Pancreas (tissue), 10 donors: ENCODE measurements around the gene SVOPL. TPM values are rescaled to one million over a fixed set of nuclear protein-coding genes. Genes with fewer than 3 reads are reported as not detected.
A peak's percentile ranks its signal among the peaks of the same experiment; 100 is the strongest.

Source experiments
- ATAC-seq, 4 donors: fragments of 200-7000 bp; cut with Tn5 transposase; one replicate each; pipeline versions ENCODE4 v1.8.0 to v1.9.1; 2020; ENCODE audit warnings: mild to moderate bottlenecking in 4 of 4, moderate library complexity in 4 of 4
- DNase-seq, 6 donors: peaks; one replicate each; pipeline ENCODE4 v3.0.0-alpha.2; 2020
- FAIRE-seq: peaks from 2 replicates; lab custom pipeline; 2012; peaks lifted over from hg19 to GRCh38; lab: Jason Lieb, UNC
- H3K27ac ChIP-seq, 4 donors: fragments of 200-600 bp; sonication (generic); 1 replicate in 3 of 4; 2 replicates in 1 of 4; pipeline versions ENCODE4 v1.5.0 to v1.8.0; 2020
- H3K27me3 ChIP-seq, 4 donors: fragments of 200-600 bp; one replicate each; pipeline ENCODE4 v1.8.0; 2021
- H3K36me3 ChIP-seq, 3 donors: fragments of 200-600 bp; sonication (generic) in 1 of 3; one replicate each; pipeline versions ENCODE4 v1.5.0 to v1.8.0; 2020 to 2021
- H3K4me1 ChIP-seq, 3 donors: fragments of 200-600 bp; one replicate each; pipeline ENCODE4 v1.8.0; 2021
- H3K4me3 ChIP-seq, 4 donors: fragments of 200-600 bp; sonication (generic) in 2 of 4; one replicate each; pipeline versions ENCODE4 v1.5.0 to v1.8.0; 2020 to 2021
- H3K9me3 ChIP-seq, 4 donors: fragments of 200-600 bp; one replicate each; pipeline ENCODE4 v1.8.0; 2021
- WGBS, 2 donors: extraction: QIAGEN DNeasy Blood & Tissue Kit; methylation state at CpG; one replicate each; pipeline ENCODE4 v1.1.7; 2013; 5-methylcytosine and 5-hydroxymethylcytosine counted together
- intact Hi-C, 3 donors: fragments of 100-400 bp; cut with DNase I; formaldehyde crosslinking; loops; one replicate each; pipeline versions ENCODE4 v1.11.1 to v1.14.2; 2022
- polyA plus RNA-seq, 2 donors: library from polyadenylated mRNA; stranded (reverse); fragments of 200-250 nt; gene quantifications; one replicate each; pipeline ENCODE4 v1.2.3, GENCODE V29; 2013
- total RNA-seq, 6 donors: library from RNA; stranded (reverse); fragmentation: NEBNext Ultra II Directional in 4 of 6; extraction: Animal tissue kit (Norgen Biotek cat#: 25700) in 4 of 6; gene quantifications; one replicate each; pipeline versions ENCODE4 v1.2.1 to v1.2.4, GENCODE V29; 2021 to 2023
- TF ChIP-seq, protein P1 (sequence below), 4 donors: fragments of 200-600 bp; sonication (generic) in 3 of 4; IDR thresholded peaks; one replicate each; pipeline versions ENCODE4 v1.5.0 to v1.8.0; 2021; ENCODE audit warnings: antibody characterized with exemption in 4 of 4
- donor health status: healthy with polysubstance abuse.
- donor health status: DM: no; HTN: no; CAD: no; lungs with moderate emphysema.
- donor health status: DM: no; HTN: no; CAD: no.
- donor health status: control.
- donor health status: control.
- donor health status: Bipolar disorder and iron deficiency.
- donor health status: DM: yes; HTN: yes; CAD: no.
- donor health status: DM: no; HTN: no; CAD: no.
- donor health status: DM: no; HTN: no; CAD: no.
- donor health status: DM: yes; HTN: yes; CAD: no.

Gene SVOPL
- total and polyA plus RNA-seq, 8 donors = 0.09 to 0.91 (median 0.18) TPM; not detected in 1

DNA sequence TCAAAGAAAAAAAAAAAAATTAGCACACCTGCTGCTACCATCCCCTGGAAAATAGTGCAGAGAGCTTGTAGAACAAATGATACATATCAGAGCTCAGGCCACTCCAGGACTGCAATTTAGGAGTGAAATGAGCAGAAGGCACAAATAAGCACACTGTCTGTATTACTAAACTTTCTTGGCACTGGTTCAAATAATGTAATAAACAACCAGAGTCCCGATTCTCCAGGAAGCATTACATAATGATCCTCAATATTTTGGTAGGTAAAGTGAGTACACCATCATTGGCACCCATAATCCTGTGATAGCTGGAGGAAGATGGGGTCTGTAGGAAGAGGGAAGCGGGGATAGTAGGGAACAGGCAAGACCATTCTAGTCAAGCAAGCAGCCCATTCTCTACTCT lies 74.3 kb downstream of the SVOPL start:
- no peaks in the 10 kb centered on the region for H3K9me3 ChIP-seq
- no peaks in the 10 kb centered on the region for H3K4me1 ChIP-seq
- H3K27me3 ChIP-seq = no peaks in the 10 kb centered on the region
- WGBS, 2 donors = 55 to 56% methylated on average over 2 of the region's 2 CpGs
- no peaks in the 10 kb centered on the region for H3K36me3 ChIP-seq
- no peak overlapping the region for H3K27ac ChIP-seq
- DNase-seq (no peak), ATAC-seq (no peak), FAIRE-seq (no peak)
- intact Hi-C loops = no loop called here
- no peak overlapping the region for H3K4me3 ChIP-seq
- TF ChIP-seq, protein P1, sequence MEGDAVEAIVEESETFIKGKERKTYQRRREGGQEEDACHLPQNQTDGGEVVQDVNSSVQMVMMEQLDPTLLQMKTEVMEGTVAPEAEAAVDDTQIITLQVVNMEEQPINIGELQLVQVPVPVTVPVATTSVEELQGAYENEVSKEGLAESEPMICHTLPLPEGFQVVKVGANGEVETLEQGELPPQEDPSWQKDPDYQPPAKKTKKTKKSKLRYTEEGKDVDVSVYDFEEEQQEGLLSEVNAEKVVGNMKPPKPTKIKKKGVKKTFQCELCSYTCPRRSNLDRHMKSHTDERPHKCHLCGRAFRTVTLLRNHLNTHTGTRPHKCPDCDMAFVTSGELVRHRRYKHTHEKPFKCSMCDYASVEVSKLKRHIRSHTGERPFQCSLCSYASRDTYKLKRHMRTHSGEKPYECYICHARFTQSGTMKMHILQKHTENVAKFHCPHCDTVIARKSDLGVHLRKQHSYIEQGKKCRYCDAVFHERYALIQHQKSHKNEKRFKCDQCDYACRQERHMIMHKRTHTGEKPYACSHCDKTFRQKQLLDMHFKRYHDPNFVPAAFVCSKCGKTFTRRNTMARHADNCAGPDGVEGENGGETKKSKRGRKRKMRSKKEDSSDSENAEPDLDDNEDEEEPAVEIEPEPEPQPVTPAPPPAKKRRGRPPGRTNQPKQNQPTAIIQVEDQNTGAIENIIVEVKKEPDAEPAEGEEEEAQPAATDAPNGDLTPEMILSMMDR (IDR thresholded peaks at IDR 0.05) = no peak

GRCh38 chr7:138625849-138626230 lies 75.3 kb downstream of the SVOPL start:
- H3K9me3 ChIP-seq = no peaks in the 10 kb centered on the region
- 74 to 79% methylated on average over 5 of the region's 5 CpGs for WGBS, 2 donors
- H3K27me3 ChIP-seq = no peaks in the 10 kb centered on the region
- intact Hi-C loops = no loop called here
- no peak overlapping the region for H3K27ac ChIP-seq
- H3K4me3 ChIP-seq = no peak overlapping the region
- TF ChIP-seq, protein P1 (IDR thresholded peaks at IDR 0.05) = no peak
- FAIRE-seq (no peak), ATAC-seq (no peak), DNase-seq (no peak)
- H3K36me3 ChIP-seq = no peaks in the 10 kb centered on the region
- H3K4me1 ChIP-seq = no peaks in the 10 kb centered on the region

DNA sequence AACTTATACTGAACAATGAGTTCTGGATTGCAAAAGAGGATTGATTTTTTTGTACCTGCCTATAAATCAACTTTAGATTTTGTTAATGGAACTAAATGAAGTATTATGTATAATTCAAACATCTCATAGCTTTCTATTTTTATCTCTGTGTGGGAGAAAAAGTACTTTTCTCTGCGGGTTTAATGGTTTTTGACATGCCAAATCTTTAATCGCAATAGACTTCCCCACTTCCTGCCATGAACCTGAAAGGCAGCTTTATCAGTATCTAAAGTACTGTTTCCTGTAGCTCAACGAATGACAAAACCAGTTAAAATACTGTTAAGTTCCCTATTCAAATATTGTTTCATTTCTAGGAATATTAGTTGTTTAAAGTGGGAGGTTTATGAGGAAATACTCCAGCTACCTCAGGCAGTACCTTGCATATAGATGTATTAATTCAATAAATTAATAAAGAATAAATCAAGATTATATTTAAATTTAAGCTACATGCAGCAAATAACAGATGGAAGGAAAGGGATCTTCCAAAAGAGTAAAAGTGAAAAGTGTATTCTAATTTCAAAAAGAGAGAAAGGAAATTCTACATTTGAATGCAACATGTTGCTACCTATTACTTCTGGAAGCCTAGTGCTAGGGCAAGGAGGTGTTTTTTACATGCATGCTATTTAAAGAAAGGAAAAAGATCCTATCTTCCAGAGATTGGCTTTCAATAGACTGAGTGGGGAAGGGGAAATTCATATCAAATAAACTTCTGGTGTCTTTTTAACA lies 75.9 kb downstream of the SVOPL start:
- intact Hi-C loops = no loop called here
- no peak overlapping the region for H3K27ac ChIP-seq
- H3K4me3 ChIP-seq = no peak overlapping the region
- TF ChIP-seq, protein P1 (IDR thresholded peaks at IDR 0.05) = no peak
- H3K27me3 ChIP-seq = no peaks in the 10 kb centered on the region
- 2 to 4% methylated on average over 3 of the region's 3 CpGs for WGBS, 2 donors
- no peaks in the 10 kb centered on the region for H3K36me3 ChIP-seq
- no peaks in the 10 kb centered on the region for H3K4me1 ChIP-seq
- ATAC-seq (peak in 1 of 4 donors; percentile 60), DNase-seq (no peak), FAIRE-seq (no peak)
- H3K9me3 ChIP-seq = no peaks in the 10 kb centered on the region

DNA sequence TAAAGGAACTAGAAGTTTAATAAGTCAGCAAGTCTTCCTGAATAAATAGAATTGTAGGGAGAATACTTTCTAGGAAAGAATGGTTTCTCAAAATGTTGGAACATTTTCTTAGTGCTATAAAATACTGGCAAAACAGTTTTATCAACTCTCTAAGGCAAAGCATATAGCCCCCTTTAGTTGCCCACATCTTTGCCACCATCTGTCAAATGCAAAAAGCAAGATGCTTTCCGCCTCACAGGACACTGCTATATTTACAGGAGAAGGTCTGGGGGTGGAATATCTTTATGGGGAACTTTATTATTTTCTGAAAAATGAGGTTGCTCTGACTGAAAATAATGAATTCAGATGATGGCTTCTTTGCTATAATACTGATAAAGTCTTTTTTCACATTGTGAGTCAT lies 78.3 kb downstream of the SVOPL start:
- H3K27ac ChIP-seq = no peak overlapping the region
- TF ChIP-seq, protein P1 (IDR thresholded peaks at IDR 0.05) = no peak
- H3K4me3 ChIP-seq = no peak overlapping the region
- ATAC-seq (no peak), FAIRE-seq (no peak), DNase-seq (no peak)
- no peaks in the 10 kb centered on the region for H3K27me3 ChIP-seq
- intact Hi-C loops = no loop called here
- H3K4me1 ChIP-seq = peaks cover 0 to 8% (median 5%) of the 10 kb centered on the region in 3 donors
- no peaks in the 10 kb centered on the region for H3K9me3 ChIP-seq
- 93 to 97% methylated on average over 1 of the region's 1 CpG for WGBS, 2 donors
- H3K36me3 ChIP-seq = no peaks in the 10 kb centered on the region

DNA sequence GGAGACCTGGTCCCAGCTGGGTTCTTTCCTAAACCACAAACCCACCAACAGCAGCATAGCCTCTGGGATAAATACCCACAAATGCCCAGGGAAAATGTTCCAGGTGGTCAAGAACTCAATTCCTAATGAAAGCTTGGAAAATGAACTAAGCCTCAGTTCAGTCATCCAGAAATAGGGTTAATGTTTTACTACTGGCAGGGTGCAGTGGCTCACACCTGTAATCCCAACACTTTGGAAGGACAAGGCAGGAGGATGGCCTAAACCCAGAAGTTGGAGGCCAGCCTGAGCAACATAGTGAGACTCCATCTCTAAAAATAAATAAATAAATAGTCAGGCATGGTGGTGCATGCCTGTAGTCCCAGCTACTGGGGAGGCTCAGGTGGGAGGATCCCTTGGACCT lies 82.2 kb downstream of the SVOPL start:
- Histone ChIP-seq H3K27ac (peak overlapping the region in 2 of 4 donors; percentile 34 to 54), H3K9me3 (no peaks in the 10 kb centered on the region), H3K27me3 (no peaks in the 10 kb centered on the region), H3K36me3 (no peaks in the 10 kb centered on the region), H3K4me1 (peaks cover 0 to 8% (median 5%) of the 10 kb centered on the region in 3 donors), H3K4me3 (no peak overlapping the region)
- TF ChIP-seq, protein P1 (IDR thresholded peaks at IDR 0.05) = no peak
- ATAC-seq (peak; percentile 78 to 89 (median 88)), FAIRE-seq (no peak), DNase-seq (peak in 3 of 6 donors; percentile 19 to 44 (median 19))
- intact Hi-C loops = no loop called here
